Measurements from ENCODE around the gene SMAD2. TPM values are rescaled to one million over a fixed set of nuclear protein-coding genes. Genes with fewer than 3 reads are reported as not detected.

The SMAD2 gene
- total and polyA plus RNA-seq, 2 of the 8 experiments (the other 6 are each of a cell fraction or from before 2014, with no cell fraction given) = 28.4 to 124 TPM

DNA sequence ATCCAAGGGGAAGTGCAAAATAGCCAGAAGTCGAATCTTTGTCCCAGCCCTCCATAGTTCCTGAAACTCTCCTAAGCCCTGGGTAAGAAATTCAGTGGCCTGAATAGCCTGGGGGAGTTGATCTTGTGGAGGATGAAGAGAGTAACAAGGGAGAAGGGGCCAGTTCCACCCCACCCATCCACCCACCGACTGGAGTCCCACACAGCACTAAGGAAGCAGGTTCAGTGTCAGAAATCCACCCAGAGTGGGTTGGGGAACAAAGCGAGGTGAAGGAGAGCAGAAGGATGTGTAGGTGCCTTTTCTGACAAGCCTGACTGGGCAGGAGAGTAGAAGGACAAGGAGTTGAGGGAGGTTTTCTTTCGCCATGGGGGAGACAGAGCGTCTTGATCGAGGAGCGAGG lies 136.8 kb downstream of the SMAD2 start:
- Histone ChIP-seq H2AFZ (ENCODE audit: low read length) (0 out of 2 replicates have a peak overlapping the region, but pooled peaks have one; percentile 20), H4K8ac (ENCODE audit: extremely low read depth, insufficient read depth, low read length) (no peak overlapping the region), H4K20me1 (replicated peaks in 1 of 2; ENCODE audit: control insufficient read depth in 1 of 2, insufficient read depth in 2 of 2, low read length in 2 of 2) (no peaks in the 10 kb centered on the region), H3K27ac (ENCODE audit: low read depth, low read length) (no peak overlapping the region), H3K14ac (ENCODE audit: insufficient read length) (no peak overlapping the region), H3K27me3 (replicated peaks in 1 of 4; ENCODE audit: control insufficient read depth in 3 of 4, extremely low read depth in 1 of 4, insufficient read depth in 3 of 4, low read length in 3 of 4) (no peaks in the 10 kb centered on the region), H3K36me3 (ENCODE audit: control insufficient read depth in 2 of 4, insufficient read depth in 4 of 4, low read length in 3 of 4) (no peaks in the 10 kb centered on the region), H2BK15ac (ENCODE audit: low read length) (no peak overlapping the region), H2BK20ac (ENCODE audit: low read length) (no peak overlapping the region), H4K5ac (ENCODE audit: insufficient read length, low read depth, low read length) (no peak overlapping the region), H3K4me1 (replicated peaks in 1 of 4; ENCODE audit: control insufficient read depth in 3 of 4, insufficient read depth in 4 of 4, low read length in 3 of 4) (peaks cover 0 to 3% (median 2%) of the 10 kb centered on the region in 4 experiments; a peak in 3 of 7 replicates), H3K23ac (ENCODE audit: insufficient read length) (no peak overlapping the region), H4K91ac (replicated peaks; ENCODE audit: insufficient read length, low read length) (no peak overlapping the region), H2BK12ac (ENCODE audit: low read depth, low read length) (peak overlapping the region; percentile 27; the same call in 1 of the 2 replicates), H3K4ac (replicated peaks; ENCODE audit: insufficient read length, low read depth, low read length) (no peak overlapping the region), H3K18ac (ENCODE audit: extremely low read depth, low read length) (no peak overlapping the region), H2AK5ac (ENCODE audit: low read depth, low read length) (no peak overlapping the region), H2BK5ac (ENCODE audit: low read depth, low read length) (0 out of 2 replicates have a peak overlapping the region, but pooled peaks have one; percentile 24), H3K23me2 (ENCODE audit: low read depth, low read length) (peaks cover under 1% of the 10 kb centered on the region; the same call in 1 of the 2 replicates), H3K9me3 (ENCODE audit: insufficient read depth in 2 of 2, low read depth in 1 of 2, low read length in 1 of 2) (no peaks in the 10 kb centered on the region), H3K79me2 (ENCODE audit: control insufficient read depth in 1 of 2, insufficient read depth in 2 of 2, low read length in 2 of 2) (no peaks in the 10 kb centered on the region), H3K4me2 (ENCODE audit: insufficient read depth in 1 of 2, low read depth in 2 of 2, low read length in 2 of 2) (no peak overlapping the region), H3K79me1 (ENCODE audit: low read depth, low read length) (no peaks in the 10 kb centered on the region), H2BK120ac (replicated peaks; ENCODE audit: low read depth, low read length) (no peak overlapping the region), H3K4me3 (ENCODE audit: extremely low read depth in 1 of 4, insufficient read depth in 2 of 4, low read depth in 3 of 4, low read length in 4 of 4) (no peak overlapping the region), H3K56ac (replicated peaks; ENCODE audit: insufficient read length, low read depth, low read length) (no peak overlapping the region), H3K9ac (replicated peaks in 1 of 4; ENCODE audit: extremely low read depth in 1 of 4, low read depth in 3 of 4, low read length in 3 of 4) (no peak overlapping the region)
- DNase-seq (ENCODE audit: low read depth in 1 of 2, low spot score in 2 of 2) (no peak), FAIRE-seq (no peak)
- 90% methylated on average over 7 of the region's 7 CpGs; no CpG with 5 or more reads in 1 of the 2 experiments for WGBS, 2 experiments (ENCODE audit: extremely low coverage in 1 of 2, insufficient coverage in 1 of 2, insufficient read length in 1 of 2, insufficient replicate concordance in 2 of 2, low coverage in 1 of 2, low lambda C conversion rate in 2 of 2, missing lambda C conversion rate in 1 of 2)
- ChIA-PET CTCF (ENCODE audit: partially characterized antibody) (interaction anchor here (2.3 kb wide), 1 partner anchor 21 kb away, joined by 5 read pairs; no protein-coding TSS in a partner anchor), POLR2A (ENCODE audit: partially characterized antibody) (no interaction called here)
- no peak for TF ChIP-seq TCF12 (IDR thresholded peaks at IDR 0.05; ENCODE audit: low read depth, low read length)
- TF ChIP-seq SP4 (IDR thresholded peaks at IDR 0.05; ENCODE audit: low read length) = no peak
- TF ChIP-seq FOSL1 (IDR thresholded peaks at IDR 0.05; ENCODE audit: insufficient read depth, low read depth, low read length) = no peak
- no peak for TF ChIP-seq HDAC2 (IDR thresholded peaks at IDR 0.05; ENCODE audit: borderline replicate concordance in 1 of 2, low read depth in 2 of 2, low read length in 2 of 2)
- TF ChIP-seq, protein P1, sequence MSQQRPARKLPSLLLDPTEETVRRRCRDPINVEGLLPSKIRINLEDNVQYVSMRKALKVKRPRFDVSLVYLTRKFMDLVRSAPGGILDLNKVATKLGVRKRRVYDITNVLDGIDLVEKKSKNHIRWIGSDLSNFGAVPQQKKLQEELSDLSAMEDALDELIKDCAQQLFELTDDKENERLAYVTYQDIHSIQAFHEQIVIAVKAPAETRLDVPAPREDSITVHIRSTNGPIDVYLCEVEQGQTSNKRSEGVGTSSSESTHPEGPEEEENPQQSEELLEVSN (IDR thresholded peaks at IDR 0.05) = no peak
- no peak for TF ChIP-seq SIX5 (IDR thresholded peaks at IDR 0.05; ENCODE audit: low read depth, low read length)
- TF ChIP-seq CBX8 (IDR thresholded peaks at IDR 0.05; ENCODE audit: borderline replicate concordance, low read depth, low read length) = no peak
